22Rv1 (cell line): ENCODE results near the gene STK38L.

Experiments used
- CTCF ChIP-seq: fragments of 450-650 bp; IDR thresholded peaks from 2 replicates; pipeline ENCODE4 v1.5.1; 2017; ENCODE audit warnings: mild to moderate bottlenecking
- ZFX ChIP-seq: fragments of 450-650 bp; IDR thresholded peaks from 2 replicates; pipeline ENCODE4 v1.6.1; 2017; ENCODE audit warnings: antibody characterized with exemption, borderline replicate concordance

GRCh38 chr12:27274706-27275105, 30.6 kb downstream of the STK38L start:
- TF ChIP-seq CTCF (no peak), ZFX (no peak)
